Naive thymus-derived CD4-positive, alpha-beta T cell (primary cell): ENCODE data around the gene DBNL. TPM values are rescaled to one million over a fixed set of nuclear protein-coding genes. Genes with fewer than 3 reads are reported as not detected.

Experiments
- ATAC-seq: fragments of 150-1000 bp; cut with Tn5 transposase; 2 replicates; pipeline ENCODE4 v1.10.0; 2021; ENCODE audit warnings: mild to moderate bottlenecking, moderate library complexity
- CTCF ChIA-PET: fragments of 350-600 bp; sonication (Branson Sonifier 250); formaldehyde crosslinking; loops from one replicate; lab custom pipeline; 2021; ENCODE audit warnings: antibody characterized with exemption; lab: Charles Lee
- POLR2A ChIA-PET: fragments of 350-600 bp; sonication (Branson Sonifier 250); formaldehyde crosslinking; loops from one replicate; lab custom pipeline; 2021; ENCODE audit warnings: antibody characterized with exemption, inconsistent platforms; lab: Charles Lee
- DNase-seq, 9 donors: peaks; one replicate each; pipeline versions ENCODE4 v3.0.0 to v3.0.0-alpha.2; 2020 to 2022; ENCODE audit warnings: mixed read lengths in 1 of 9
- H3K27ac ChIP-seq: one replicate; pipeline ENCODE4 v1.7.0; 2013; ENCODE audit warnings: mild to moderate bottlenecking, low read depth, low read length, moderate library complexity
- H3K27me3 ChIP-seq, 2 donors: one replicate each; pipeline ENCODE4 v1.7.0; 2013; ENCODE audit warnings: low read length in 2 of 2, mild to moderate bottlenecking in 2 of 2, moderate library complexity in 2 of 2; ENCODE audit not compliant: control insufficient read depth in 2 of 2, insufficient read depth in 2 of 2
- H3K36me3 ChIP-seq, 3 experiments: 1 replicate in 2 of 3; 2 replicates in 1 of 3; pipeline ENCODE4 v1.7.0; 2013; ENCODE audit warnings: low read length in 3 of 3, mild to moderate bottlenecking in 3 of 3, moderate library complexity in 1 of 3; ENCODE audit not compliant: insufficient read depth in 3 of 3, control insufficient read depth in 2 of 3
- H3K4me1 ChIP-seq, 2 donors: one replicate each; pipeline ENCODE4 v1.7.0; 2013; ENCODE audit warnings: low read length in 2 of 2, mild to moderate bottlenecking in 2 of 2, moderate library complexity in 1 of 2; ENCODE audit not compliant: control insufficient read depth in 2 of 2, insufficient read depth in 2 of 2
- H3K4me3 ChIP-seq: 2 replicates; pipeline ENCODE4 v1.7.0; 2013; ENCODE audit warnings: mild to moderate bottlenecking, low read length
- H3K9me3 ChIP-seq, 3 experiments: 1 replicate in 2 of 3; 2 replicates in 1 of 3; pipeline ENCODE4 v1.7.0; 2013; ENCODE audit warnings: low read length in 3 of 3; ENCODE audit not compliant: control insufficient read depth in 2 of 3
- H3K27ac Mint-ChIP-seq, 9 donors: one replicate each; pipeline ENCODE4 v1.8.0; 2020 to 2022; ENCODE audit warnings: mixed read lengths in 9 of 9, mild to moderate bottlenecking in 8 of 9, moderate library complexity in 5 of 9, inconsistent platforms in 2 of 9
- H3K27me3 Mint-ChIP-seq, 5 donors: one replicate each; pipeline ENCODE4 v1.8.0; 2021 to 2022; ENCODE audit warnings: mixed read lengths in 5 of 5, mild to moderate bottlenecking in 1 of 5
- H3K36me3 Mint-ChIP-seq, 5 donors: one replicate each; pipeline ENCODE4 v1.8.0; 2020 to 2022; ENCODE audit warnings: mixed read lengths in 5 of 5, mild to moderate bottlenecking in 3 of 5, inconsistent platforms in 1 of 5
- H3K4me1 Mint-ChIP-seq, 7 donors: one replicate each; pipeline ENCODE4 v1.8.0; 2020 to 2022; ENCODE audit warnings: mixed read lengths in 7 of 7, mild to moderate bottlenecking in 3 of 7, inconsistent platforms in 1 of 7
- H3K4me3 Mint-ChIP-seq, 10 donors: one replicate each; pipeline ENCODE4 v1.8.0; 2020 to 2022; ENCODE audit warnings: mild to moderate bottlenecking in 10 of 10, mixed read lengths in 10 of 10, moderate library complexity in 6 of 10, inconsistent platforms in 2 of 10
- H3K9me3 Mint-ChIP-seq, 11 donors: one replicate each; pipeline ENCODE4 v1.8.0; 2020 to 2022; ENCODE audit warnings: mixed read lengths in 11 of 11, mild to moderate bottlenecking in 4 of 11, inconsistent platforms in 1 of 11, moderate library complexity in 1 of 11
- intact Hi-C, 2 donors: fragments of 100-400 bp; cut with micrococcal nuclease; formaldehyde crosslinking; loops; one replicate each; pipeline ENCODE4 v1.15.1; 2023
- polyA plus RNA-seq, 2 donors: library from polyadenylated mRNA; unstranded; fragments of 300-500 nt; fragmentation: Illumina TruSeq; gene quantifications; one replicate each; pipeline ENCODE4 v1.2.3, GENCODE V29; 2021
- total RNA-seq, 6 experiments: library from RNA in 5 of 6; stranded (reverse) in 5 of 6; gene quantifications; 1 replicate in 5 of 6; 2 replicates in 1 of 6; pipeline ENCODE4 v1.2.3 and lab custom pipeline; 2021 to 2026

DBNL gene
- total and polyA plus RNA-seq, 7 experiments from 2014 or later = 112 to 217 (median 170) TPM

GRCh38 chr7:44048031-44048795, 3.7 kb downstream of the DBNL start:
- DNase-seq (no peak), ATAC-seq (no peak)
- peaks cover 14 to 48% (median 14%) of the 10 kb centered on the region in 3 experiments for H3K36me3 ChIP-seq
- no peak overlapping the region for H3K4me3 ChIP-seq
- Mint-ChIP-seq H3K27ac (peak overlapping the region; percentile 57 to 99 (median 86)), H3K4me1 (peaks cover 60 to 88% (median 74%) of the 10 kb centered on the region in 7 donors), H3K9me3 (no peaks in the 10 kb centered on the region), H3K4me3 (peak overlapping the region; percentile 3 to 92 (median 42)), H3K36me3 (peaks cover 7 to 45% (median 31%) of the 10 kb centered on the region in 5 donors), H3K27me3 (no peaks in the 10 kb centered on the region)
- peak overlapping the region; percentile 44 for H3K27ac ChIP-seq
- H3K9me3 ChIP-seq = no peaks in the 10 kb centered on the region
- ChIA-PET CTCF (interaction anchor here (0.7 kb wide), 1 partner anchor 21 kb away, joined by 3 read pairs; no protein-coding TSS in a partner anchor), POLR2A (interaction anchor here (1.4 to 6.5 kb wide), 4 partner anchors 7 to 75 kb away, joined by 3 to 66 read pairs (median 30); partner anchors contain the start of genes PGAM2 and POLD2)
- peaks cover 23 to 77% of the 10 kb centered on the region in 2 donors for H3K4me1 ChIP-seq
- H3K27me3 ChIP-seq = no peaks in the 10 kb centered on the region
- intact Hi-C loops = no loop called here

GRCh38 chr7:44050121-44050914, 5.8 kb downstream of the DBNL start:
- Histone ChIP-seq H3K4me1 (peaks cover 21 to 67% of the 10 kb centered on the region in 2 donors), H3K4me3 (no peak overlapping the region), H3K36me3 (peaks cover 14 to 53% (median 24%) of the 10 kb centered on the region in 3 experiments), H3K27me3 (no peaks in the 10 kb centered on the region), H3K9me3 (no peaks in the 10 kb centered on the region), H3K27ac (peak overlapping the region; percentile 57)
- Mint-ChIP-seq H3K4me3 (peak overlapping the region in 8 of 10 donors; percentile 53 to 73 (median 70)), H3K27me3 (no peaks in the 10 kb centered on the region), H3K27ac (peak overlapping the region; percentile 52 to 94 (median 88)), H3K4me1 (peaks cover 58 to 85% (median 66%) of the 10 kb centered on the region in 7 donors), H3K9me3 (no peaks in the 10 kb centered on the region), H3K36me3 (peaks cover 7 to 49% (median 35%) of the 10 kb centered on the region in 5 donors)
- intact Hi-C loops = no loop called here
- POLR2A ChIA-PET = interaction anchor here (1.0 to 6.4 kb wide), 3 partner anchors 15 to 31 kb away, joined by 3 to 63 read pairs (median 6); partner anchors contain the start of gene PGAM2
- no peak for DNase-seq
- ATAC-seq = no peak
- CTCF ChIA-PET = interaction anchor here (0.9 to 1.4 kb wide), 2 partner anchors 31 to 97 kb away, joined by 4 to 5 read pairs; no protein-coding TSS in a partner anchor

GRCh38 chr7:44050915-44051560, 6.5 kb downstream of the DBNL start:
- intact Hi-C loops = no loop called here
- H3K4me1 Mint-ChIP-seq = peaks cover 52 to 85% (median 65%) of the 10 kb centered on the region in 7 donors
- ATAC-seq = no peak
- POLR2A ChIA-PET = interaction anchor here (1.0 to 8.3 kb wide), 5 partner anchors 6 to 435 kb away, joined by 3 to 63 read pairs (median 6); partner anchors contain the start of genes DBNL and PGAM2
- CTCF ChIA-PET = interaction anchor here (0.9 to 1.4 kb wide), 2 partner anchors 31 to 97 kb away, joined by 4 to 5 read pairs; no protein-coding TSS in a partner anchor
- peak overlapping the region in 9 of 10 donors; percentile 51 to 73 (median 70) for H3K4me3 Mint-ChIP-seq
- H3K27ac Mint-ChIP-seq = peak overlapping the region; percentile 52 to 94 (median 88)
- DNase-seq = no peak
- H3K27me3 ChIP-seq = no peaks in the 10 kb centered on the region
- H3K9me3 Mint-ChIP-seq = no peaks in the 10 kb centered on the region
- peak overlapping the region; percentile 57 for H3K27ac ChIP-seq
- H3K36me3 ChIP-seq = peaks cover 14 to 54% (median 24%) of the 10 kb centered on the region in 3 experiments
- peaks cover 7 to 56% (median 32%) of the 10 kb centered on the region in 5 donors for H3K36me3 Mint-ChIP-seq
- H3K4me1 ChIP-seq = peaks cover 13 to 63% of the 10 kb centered on the region in 2 donors
- no peaks in the 10 kb centered on the region for H3K27me3 Mint-ChIP-seq
- H3K9me3 ChIP-seq = no peaks in the 10 kb centered on the region
- H3K4me3 ChIP-seq = no peak overlapping the region

GRCh38 chr7:44051611-44052220, 7.2 kb downstream of the DBNL start:
- Histone ChIP-seq H3K27ac (peak overlapping the region; percentile 57), H3K36me3 (peaks cover 16 to 61% (median 24%) of the 10 kb centered on the region in 3 experiments), H3K4me3 (no peak overlapping the region), H3K4me1 (peaks cover 7 to 57% of the 10 kb centered on the region in 2 donors), H3K27me3 (no peaks in the 10 kb centered on the region), H3K9me3 (no peaks in the 10 kb centered on the region)
- ChIA-PET CTCF (interaction anchor here (1.4 kb wide), 1 partner anchor 32 kb away, joined by 5 read pairs; no protein-coding TSS in a partner anchor), POLR2A (interaction anchor here (0.6 to 8.3 kb wide), 8 partner anchors 6 to 626 kb away, joined by 3 to 63 read pairs (median 3); partner anchors contain the start of genes DBNL, PGAM2 and YKT6)
- DNase-seq (no peak), ATAC-seq (no peak)
- peak overlapping the region; percentile 71 to 94 (median 88) for H3K27ac Mint-ChIP-seq
- intact Hi-C loops = loop anchor here in 1 of 2 donors (1.0 kb wide), 1 partner anchor 14 kb away; the partner anchor contains the start of gene PGAM2
- H3K4me1 Mint-ChIP-seq = peaks cover 45 to 82% (median 61%) of the 10 kb centered on the region in 7 donors
- peak overlapping the region; percentile 25 to 73 (median 70) for H3K4me3 Mint-ChIP-seq
- H3K27me3 Mint-ChIP-seq = no peaks in the 10 kb centered on the region
- no peaks in the 10 kb centered on the region for H3K9me3 Mint-ChIP-seq
- peaks cover 7 to 57% (median 28%) of the 10 kb centered on the region in 5 donors for H3K36me3 Mint-ChIP-seq

- Histone ChIP-seq H3K27ac (peak overlapping the region; percentile 51), H3K4me1 (peaks cover 0 to 49% of the 10 kb centered on the region in 2 donors), H3K9me3 (no peaks in the 10 kb centered on the region), H3K27me3 (no peaks in the 10 kb centered on the region), H3K36me3 (peaks cover 24 to 72% (median 27%) of the 10 kb centered on the region in 3 experiments), H3K4me3 (no peak overlapping the region)
- no peak for ATAC-seq
- DNase-seq = no peak
- Mint-ChIP-seq H3K4me3 (peak overlapping the region in 4 of 10 donors; percentile 33 to 73 (median 68)), H3K27ac (peak overlapping the region in 7 of 9 donors; percentile 72 to 94 (median 86)), H3K4me1 (peaks cover 34 to 75% (median 50%) of the 10 kb centered on the region in 7 donors), H3K9me3 (no peaks in the 10 kb centered on the region), H3K27me3 (no peaks in the 10 kb centered on the region), H3K36me3 (peaks cover 3 to 58% (median 27%) of the 10 kb centered on the region in 5 donors)
- intact Hi-C loops = loop anchor here in 1 of 2 donors (1.0 kb wide), 1 partner anchor 12 kb away; the partner anchor contains the start of gene PGAM2
- ChIA-PET CTCF (no interaction called here), POLR2A (interaction anchor here (0.7 to 8.3 kb wide), 5 partner anchors 8 to 148 kb away, joined by 3 to 63 read pairs (median 4); partner anchors contain the start of genes DBNL, PGAM2 and YKT6)
These were observed 8.4 kb downstream of the DBNL start for GRCh38 chr7:44052771-44053365.
